T-cell (primary cell): ENCODE measurements around the gene SERPINA9. TPM values are rescaled to one million over a fixed set of nuclear protein-coding genes. Genes with fewer than 3 reads are reported as not detected.
"Not testable (repeated sequence)": the region's sequence is repeated elsewhere in the genome, so short reads cannot be mapped to it uniquely, and the experiment has no call there.

ENCODE experiments used
- ATAC-seq, 4 experiments: fragments of 200-7000 bp in 3 of 4; fragments of 150-1000 bp in 1 of 4; cut with Tn5 transposase; replicated peaks in 1 of 4; 1 replicate in 3 of 4; 2 replicates in 1 of 4; pipeline ENCODE4 v1.10.0; 2021; ENCODE audit warnings: moderate library complexity in 3 of 4, mild to moderate bottlenecking in 2 of 4, moderate number of reproducible peaks in 1 of 4
- CTCF ChIA-PET, 2 donors: fragments of 300-600 bp; sonication (Branson Sonifier 250); formaldehyde crosslinking; loops; one replicate each; lab custom pipeline; 2022; ENCODE audit warnings: antibody characterized with exemption in 2 of 2; lab: Charles Lee
- POLR2A ChIA-PET, 2 donors: fragments of 300-600 bp; sonication (Branson Sonifier 250); formaldehyde crosslinking; loops; one replicate each; lab custom pipeline; 2022; ENCODE audit warnings: antibody characterized with exemption in 2 of 2; lab: Charles Lee
- DNase-seq, 35 experiments: peaks; one replicate each; pipeline versions ENCODE4 v3.0.0 to v3.0.0-alpha.2; 2013 to 2023
- H3K27ac ChIP-seq: one replicate; pipeline ENCODE4 v1.5.1; 2013; ENCODE audit warnings: low read length
- H3K27me3 ChIP-seq, 2 experiments: replicated peaks in 1 of 2; 1 replicate in 1 of 2; 2 replicates in 1 of 2; pipeline versions ENCODE4 v1.6.1 to v1.7.0; 2013; ENCODE audit warnings: low read length in 1 of 2, mixed read lengths in 1 of 2; ENCODE audit not compliant: control insufficient read depth in 2 of 2, insufficient read depth in 2 of 2; ENCODE audit errors: extremely low read depth in 1 of 2
- H3K36me3 ChIP-seq, 2 donors: 1 replicate in 1 of 2; 2 replicates in 1 of 2; pipeline versions ENCODE4 v1.6.1 to v1.7.0; 2013; ENCODE audit warnings: low read length in 1 of 2; ENCODE audit not compliant: control insufficient read depth in 2 of 2, insufficient read depth in 1 of 2; ENCODE audit errors: extremely low read depth in 1 of 2
- H3K4me1 ChIP-seq, 2 experiments: 1 replicate in 1 of 2; 2 replicates in 1 of 2; pipeline versions ENCODE4 v1.6.1 to v1.7.0; 2013; ENCODE audit warnings: low read length in 2 of 2, mixed read lengths in 1 of 2; ENCODE audit not compliant: insufficient read depth in 2 of 2, control insufficient read depth in 1 of 2; ENCODE audit errors: extremely low read depth in 1 of 2
- H3K4me3 ChIP-seq, 2 donors: 1 replicate in 1 of 2; 2 replicates in 1 of 2; pipeline versions ENCODE4 v1.5.1 to v1.7.0; 2013; ENCODE audit warnings: mild to moderate bottlenecking in 2 of 2, low read length in 1 of 2, moderate library complexity in 1 of 2; ENCODE audit not compliant: control insufficient read depth in 1 of 2; ENCODE audit errors: extremely low read depth in 1 of 2
- H3K9me3 ChIP-seq: 2 replicates; pipeline ENCODE4 v1.7.0; 2013
- H3K27ac Mint-ChIP-seq, 2 donors: one replicate each; pipeline ENCODE4 v1.8.0; 2020 to 2021; ENCODE audit warnings: mild to moderate bottlenecking in 2 of 2, mixed read lengths in 2 of 2
- H3K27me3 Mint-ChIP-seq, 2 donors: one replicate each; pipeline ENCODE4 v1.8.0; 2021 to 2022; ENCODE audit warnings: mixed read lengths in 2 of 2
- H3K36me3 Mint-ChIP-seq: one replicate; pipeline ENCODE4 v1.8.0; 2021; ENCODE audit warnings: mixed read lengths
- H3K4me1 Mint-ChIP-seq, 3 donors: one replicate each; pipeline ENCODE4 v1.8.0; 2020 to 2022; ENCODE audit warnings: mixed read lengths in 3 of 3, mild to moderate bottlenecking in 1 of 3
- H3K4me3 Mint-ChIP-seq, 3 donors: one replicate each; pipeline ENCODE4 v1.8.0; 2020 to 2022; ENCODE audit warnings: mild to moderate bottlenecking in 3 of 3, mixed read lengths in 3 of 3, moderate library complexity in 3 of 3
- H3K9me3 Mint-ChIP-seq, 3 donors: one replicate each; pipeline ENCODE4 v1.8.0; 2020 to 2022; ENCODE audit warnings: mixed read lengths in 3 of 3
- WGBS: methylation state at CpG from one replicate; pipeline ENCODE4 v1.1.5; 2013; ENCODE audit warnings: missing lambda C conversion rate; ENCODE audit not compliant: insufficient coverage; 5-methylcytosine and 5-hydroxymethylcytosine counted together
- total RNA-seq, 35 experiments: library from RNA in 6 of 35; stranded (reverse) in 6 of 35; fragments of 120-200 nt in 1 of 35; gene quantifications; one replicate each; pipeline versions ENCODE4 v1.2.1 to v1.2.4 and lab custom pipeline; 2013 to 2026

Gene SERPINA9
- total RNA-seq, 5 donors from 2014 or later (not counting 1 experiment from before 2014, with no cell fraction given) = not detected

- Histone ChIP-seq H3K27ac (no peak overlapping the region), H3K4me1 (no peaks in the 10 kb centered on the region), H3K9me3 (no peaks in the 10 kb centered on the region), H3K36me3 (no peaks in the 10 kb centered on the region), H3K27me3 (peaks cover 0 to 11% of the 10 kb centered on the region in 2 experiments), H3K4me3 (no peak overlapping the region)
- Mint-ChIP-seq H3K27me3 (peaks cover 26 to 28% of the 10 kb centered on the region in 2 donors), H3K9me3 (peaks cover 0 to 6% (median 0%) of the 10 kb centered on the region in 3 donors), H3K4me3 (no peak overlapping the region), H3K27ac (no peak overlapping the region), H3K4me1 (no peaks in the 10 kb centered on the region), H3K36me3 (no peaks in the 10 kb centered on the region)
- ATAC-seq = no peak
- ChIA-PET POLR2A (no interaction called here), CTCF (interaction anchor here in 1 of 2 donors (0.6 to 1.0 kb wide), 2 partner anchors 9 to 282 kb away, joined by 3 read pairs; no protein-coding TSS in a partner anchor)
- DNase-seq = no peak
- WGBS = 97% methylated on average over 6 of the region's 9 CpGs
Observed at GRCh38 chr14:94427016-94427613, 48.9 kb downstream of the SERPINA9 start.

- peaks cover 26 to 30% of the 10 kb centered on the region in 2 donors for H3K27me3 Mint-ChIP-seq
- H3K4me3 Mint-ChIP-seq = no peak overlapping the region
- CTCF ChIA-PET = interaction anchor here in 1 of 2 donors (1.0 kb wide), 1 partner anchor 10 kb away, joined by 3 read pairs; no protein-coding TSS in a partner anchor
Observed at GRCh38 chr14:94426526-94426925, 49.5 kb downstream of the SERPINA9 start.

GRCh38 chr14:94424371-94424770 lies 51.6 kb downstream of the SERPINA9 start:
- Histone ChIP-seq H3K27me3 (peaks cover 0 to 12% of the 10 kb centered on the region in 2 experiments), H3K9me3 (no peaks in the 10 kb centered on the region), H3K36me3 (no peaks in the 10 kb centered on the region), H3K4me3 (no peak overlapping the region), H3K4me1 (no peaks in the 10 kb centered on the region), H3K27ac (no peak overlapping the region)
- no peak overlapping the region for H3K27ac Mint-ChIP-seq
- peaks cover 31 to 35% of the 10 kb centered on the region in 2 donors for H3K27me3 Mint-ChIP-seq
- no peak overlapping the region for H3K4me3 Mint-ChIP-seq
- H3K36me3 Mint-ChIP-seq = no peaks in the 10 kb centered on the region
- no peak for ATAC-seq
- no peak for DNase-seq
- POLR2A ChIA-PET = no interaction called here
- CTCF ChIA-PET = no interaction called here
- H3K4me1 Mint-ChIP-seq = no peaks in the 10 kb centered on the region
- H3K9me3 Mint-ChIP-seq = peaks cover 0 to 9% (median 0%) of the 10 kb centered on the region in 3 donors
- WGBS = 60% methylated on average over 3 of the region's 3 CpGs

More at GRCh38 chr14:94426526-94426925, 49.5 kb downstream of the SERPINA9 start:
- peaks cover 0 to 11% of the 10 kb centered on the region in 2 experiments for H3K27me3 ChIP-seq
- H3K9me3 Mint-ChIP-seq = peaks cover 0 to 6% (median under 1%) of the 10 kb centered on the region in 3 donors
- no peaks in the 10 kb centered on the region for H3K36me3 Mint-ChIP-seq
- no peaks in the 10 kb centered on the region for H3K4me1 ChIP-seq
- no peak for DNase-seq
- WGBS = 100% methylated on average over 1 of the region's 4 CpGs
- POLR2A ChIA-PET = no interaction called here
- H3K9me3 ChIP-seq = no peaks in the 10 kb centered on the region
- H3K4me3 ChIP-seq = no peak overlapping the region
- no peak overlapping the region for H3K27ac ChIP-seq
- no peak for ATAC-seq
- no peaks in the 10 kb centered on the region for H3K36me3 ChIP-seq
- no peak overlapping the region for H3K27ac Mint-ChIP-seq
- no peaks in the 10 kb centered on the region for H3K4me1 Mint-ChIP-seq

- Mint-ChIP-seq H3K27ac (no peak overlapping the region), H3K4me3 (no peak overlapping the region), H3K36me3 (no peaks in the 10 kb centered on the region), H3K9me3 (peaks cover 1 to 9% (median 2%) of the 10 kb centered on the region in 3 donors), H3K27me3 (peaks cover 32 to 35% of the 10 kb centered on the region in 2 donors), H3K4me1 (no peaks in the 10 kb centered on the region)
- POLR2A ChIA-PET = no interaction called here
- H3K4me1 ChIP-seq = no peaks in the 10 kb centered on the region
- 29% methylated on average over 4 of the region's 13 CpGs for WGBS
- H3K9me3 ChIP-seq = no peaks in the 10 kb centered on the region
- ATAC-seq = no peak
- H3K4me3 ChIP-seq = no peak overlapping the region
- peaks cover 0 to 18% of the 10 kb centered on the region in 2 experiments for H3K27me3 ChIP-seq
- DNase-seq = peak in 9 of 35 experiments; percentile 1 to 16 (median 6)
- CTCF ChIA-PET = no interaction called here
- no peak overlapping the region for H3K27ac ChIP-seq
- no peaks in the 10 kb centered on the region for H3K36me3 ChIP-seq
Observed at GRCh38 chr14:94423453-94424056, 52.4 kb downstream of the SERPINA9 start.

- Histone ChIP-seq H3K4me3 (no peak overlapping the region), H3K27ac (no peak overlapping the region), H3K36me3 (no peaks in the 10 kb centered on the region), H3K4me1 (no peaks in the 10 kb centered on the region), H3K27me3 (peaks cover 0 to 18% of the 10 kb centered on the region in 2 experiments), H3K9me3 (no peaks in the 10 kb centered on the region)
- CTCF ChIA-PET = no interaction called here
- Mint-ChIP-seq H3K4me1 (no peaks in the 10 kb centered on the region), H3K27ac (peak overlapping the region in 1 of 2 donors; percentile 5), H3K36me3 (no peaks in the 10 kb centered on the region), H3K27me3 (peaks cover 31 to 36% of the 10 kb centered on the region in 2 donors), H3K9me3 (peaks cover 1 to 11% (median 8%) of the 10 kb centered on the region in 3 donors), H3K4me3 (no peak overlapping the region)
- DNase-seq (no peak), ATAC-seq (no peak)
- 25% methylated on average over 1 of the region's 2 CpGs for WGBS
- POLR2A ChIA-PET = interaction anchor here in 1 of 2 donors (0.6 kb wide), 1 partner anchor 24 kb away, joined by 3 read pairs; no protein-coding TSS in a partner anchor
Observed at GRCh38 chr14:94421316-94421715, 54.7 kb downstream of the SERPINA9 start.

GRCh38 chr14:94417497-94418205 lies 58.3 kb downstream of the SERPINA9 start:
- H3K4me3 ChIP-seq, CTCF ChIA-PET: not testable (repeated sequence)
- 38% methylated on average over 1 of the region's 3 CpGs for WGBS

More at GRCh38 chr14:94417497-94418205, 58.3 kb downstream of the SERPINA9 start:
- H3K36me3 Mint-ChIP-seq, POLR2A ChIA-PET, H3K4me1 Mint-ChIP-seq, H3K4me1 ChIP-seq, ATAC-seq, DNase-seq, H3K4me3 Mint-ChIP-seq, H3K9me3 ChIP-seq, H3K36me3 ChIP-seq, H3K27ac Mint-ChIP-seq, H3K27ac ChIP-seq, H3K27me3 ChIP-seq: not testable (repeated sequence)
- H3K27me3 Mint-ChIP-seq = peaks cover 20 to 22% of the 10 kb centered on the region in 2 donors
- H3K9me3 Mint-ChIP-seq = peaks cover 1 to 16% (median 9%) of the 10 kb centered on the region in 3 donors
